ENCODE data around the gene ADH5. TPM values are rescaled to one million over a fixed set of nuclear protein-coding genes. Genes with fewer than 3 reads are reported as not detected.
"Not testable (repeated sequence)": the region's sequence is repeated elsewhere in the genome, so short reads cannot be mapped to it uniquely, and the experiment has no call there.

ADH5 gene
- total RNA-seq, 8 experiments from 2014 or later, result 84.9 to 168 (median 125) TPM

- no peak overlapping the region for H3K27ac ChIP-seq
- WGBS, 10 experiments, result 0 to 56% (median 20%) methylated on average over 1 to 3 of the region's 3 CpGs; no CpG with 5 or more reads in 3 of the 10 experiments
- in situ Hi-C loops (cut with MboI; ENCODE audit: low pct_unique_long_range_greater_than_20kb in 2 of 9, low sequenced_read_pairs in 9 of 9, unreplicated experiment in 9 of 9), result loop anchor here in 3 of 9 experiments (25.0 kb wide), 3 partner anchors 117 to 592 kb away; partner anchors contain the start of gene EIF4E (in 1 of the 3)
- no peak overlapping the region for H3K4me3 ChIP-seq
- H3K4me1 ChIP-seq (replicated peaks in 1 of 2), result no peaks in the 10 kb centered on the region
- ATAC-seq (replicated peaks in 6 of 8), result peak in 2 of 8 experiments; percentile 17 to 18
Measured at GRCh38 chr4:99054428-99054994, 34.1 kb downstream of the ADH5 start.

GRCh38 chr4:99052902-99053301 is 35.7 kb downstream of the ADH5 start:
- in situ Hi-C loops (cut with MboI; ENCODE audit: low pct_unique_long_range_greater_than_20kb in 2 of 9, low sequenced_read_pairs in 9 of 9, unreplicated experiment in 9 of 9), result loop anchor here in 3 of 9 experiments (25.0 kb wide), 3 partner anchors 116 to 591 kb away; partner anchors contain the start of gene EIF4E (in 1 of the 3)
- ATAC-seq (replicated peaks in 6 of 8), result no peak
- Histone ChIP-seq H3K4me1 (replicated peaks in 1 of 2) (no peaks in the 10 kb centered on the region), H3K4me3 (no peak overlapping the region), H3K27ac (no peak overlapping the region)

GRCh38 chr4:99047710-99048109 is 40.9 kb downstream of the ADH5 start:
- H3K27ac ChIP-seq, result no peak overlapping the region
- H3K4me1 ChIP-seq (replicated peaks in 1 of 2), result no peaks in the 10 kb centered on the region
- no peak overlapping the region for H3K4me3 ChIP-seq
- ATAC-seq (replicated peaks in 6 of 8), result peak in 1 of 8 experiments; percentile 22
- in situ Hi-C loops (cut with MboI; ENCODE audit: low pct_unique_long_range_greater_than_20kb in 2 of 9, low sequenced_read_pairs in 9 of 9, unreplicated experiment in 9 of 9), result no loop called here
- 80 to 100% (median 90%) methylated on average over 1 to 2 of the region's 2 CpGs; no CpG with 5 or more reads in 3 of the 10 experiments for WGBS, 10 experiments

- in situ Hi-C loops (cut with MboI; ENCODE audit: low pct_unique_long_range_greater_than_20kb in 2 of 9, low sequenced_read_pairs in 9 of 9, unreplicated experiment in 9 of 9), result no loop called here
- Histone ChIP-seq H3K4me1 (replicated peaks in 1 of 2) (no peaks in the 10 kb centered on the region), H3K27ac (no peak overlapping the region), H3K4me3 (no peak overlapping the region)
- no peak for ATAC-seq (replicated peaks in 6 of 8)
- 67 to 100% (median 100%) methylated on average over 1 to 2 of the region's 2 CpGs; no CpG with 5 or more reads in 1 of the 10 experiments for WGBS, 10 experiments
Measured at GRCh38 chr4:99043346-99043745, 45.2 kb downstream of the ADH5 start.

- H3K4me1 ChIP-seq (replicated peaks in 1 of 2), result no peaks in the 10 kb centered on the region
- H3K27ac ChIP-seq, result no peak overlapping the region
- WGBS, 10 experiments, result 100% methylated on average over 1 of the region's 1 CpG
- H3K4me3 ChIP-seq, result no peak overlapping the region
- no peak for ATAC-seq (replicated peaks in 6 of 8)
- in situ Hi-C loops (cut with MboI; ENCODE audit: low pct_unique_long_range_greater_than_20kb in 2 of 9, low sequenced_read_pairs in 9 of 9, unreplicated experiment in 9 of 9), result no loop called here
Measured at GRCh38 chr4:99038213-99038612, 50.4 kb downstream of the ADH5 start.

GRCh38 chr4:99033956-99034355 is 54.6 kb downstream of the ADH5 start:
- no peak overlapping the region for H3K27ac ChIP-seq
- H3K4me3 ChIP-seq, result no peak overlapping the region
- no peaks in the 10 kb centered on the region for H3K4me1 ChIP-seq (replicated peaks in 1 of 2)
- WGBS, 10 experiments, result 80 to 100% (median 98%) methylated on average over 1 to 4 of the region's 4 CpGs; no CpG with 5 or more reads in 2 of the 10 experiments
- in situ Hi-C loops (cut with MboI; ENCODE audit: low pct_unique_long_range_greater_than_20kb in 2 of 9, low sequenced_read_pairs in 9 of 9, unreplicated experiment in 9 of 9), result no loop called here
- ATAC-seq (replicated peaks in 6 of 8), result no peak

GRCh38 chr4:99029852-99030251 is 58.7 kb downstream of the ADH5 start:
- no peak for ATAC-seq (replicated peaks in 6 of 8)
- WGBS, 10 experiments, result 50 to 100% (median 97%) methylated on average over 2 to 3 of the region's 3 CpGs
- Histone ChIP-seq H3K27ac (no peak overlapping the region), H3K4me1 (replicated peaks in 1 of 2) (no peaks in the 10 kb centered on the region), H3K4me3 (no peak overlapping the region)
- in situ Hi-C loops (cut with MboI; ENCODE audit: low pct_unique_long_range_greater_than_20kb in 2 of 9, low sequenced_read_pairs in 9 of 9, unreplicated experiment in 9 of 9), result no loop called here

GRCh38 chr4:99029018-99029735 is 59.4 kb downstream of the ADH5 start:
- Histone ChIP-seq H3K27ac (no peak overlapping the region), H3K4me1 (replicated peaks in 1 of 2) (no peaks in the 10 kb centered on the region), H3K4me3 (no peak overlapping the region)
- peak in 3 of 8 experiments; percentile 74 to 92 (median 82) for ATAC-seq (replicated peaks in 6 of 8)
- WGBS, 10 experiments, result 0 to 100% (median 38%) methylated on average over 1 of the region's 1 CpG; no CpG with 5 or more reads in 3 of the 10 experiments
- in situ Hi-C loops (cut with MboI; ENCODE audit: low pct_unique_long_range_greater_than_20kb in 2 of 9, low sequenced_read_pairs in 9 of 9, unreplicated experiment in 9 of 9), result no loop called here

GRCh38 chr4:99028187-99028586 is 60.4 kb downstream of the ADH5 start:
- no peak for ATAC-seq (replicated peaks in 6 of 8)
- no peak overlapping the region for H3K4me3 ChIP-seq
- H3K4me1 ChIP-seq (replicated peaks in 1 of 2), result no peaks in the 10 kb centered on the region
- in situ Hi-C loops (cut with MboI; ENCODE audit: low pct_unique_long_range_greater_than_20kb in 2 of 9, low sequenced_read_pairs in 9 of 9, unreplicated experiment in 9 of 9), result no loop called here
- H3K27ac ChIP-seq, result no peak overlapping the region

- H3K4me3 ChIP-seq, result no peak overlapping the region
- H3K27ac ChIP-seq, result no peak overlapping the region
- WGBS, 10 experiments, result 57 to 92% (median 84%) methylated on average over 1 to 2 of the region's 2 CpGs; no CpG with 5 or more reads in 5 of the 10 experiments
- no peaks in the 10 kb centered on the region for H3K4me1 ChIP-seq (replicated peaks in 1 of 2)
- no peak for ATAC-seq (replicated peaks in 6 of 8)
- in situ Hi-C loops (cut with MboI; ENCODE audit: low pct_unique_long_range_greater_than_20kb in 2 of 9, low sequenced_read_pairs in 9 of 9, unreplicated experiment in 9 of 9), result no loop called here
Measured at GRCh38 chr4:99027304-99027703, 61.3 kb downstream of the ADH5 start.

- in situ Hi-C loops (cut with MboI; ENCODE audit: low pct_unique_long_range_greater_than_20kb in 2 of 9, low sequenced_read_pairs in 9 of 9, unreplicated experiment in 9 of 9), result no loop called here
- H3K27ac ChIP-seq, result no peak overlapping the region
- H3K4me1 ChIP-seq (replicated peaks in 1 of 2), result no peaks in the 10 kb centered on the region
- ATAC-seq (replicated peaks in 6 of 8), result no peak
- H3K4me3 ChIP-seq, result no peak overlapping the region
- WGBS, 10 experiments, result 17 to 100% (median 100%) methylated on average over 1 of the region's 1 CpG; no CpG with 5 or more reads in 4 of the 10 experiments
Measured at GRCh38 chr4:99025506-99025905, 63.1 kb downstream of the ADH5 start.

- in situ Hi-C loops (cut with MboI; ENCODE audit: low pct_unique_long_range_greater_than_20kb in 2 of 9, low sequenced_read_pairs in 9 of 9, unreplicated experiment in 9 of 9), result no loop called here
- ATAC-seq (replicated peaks in 6 of 8), result peak in 3 of 8 experiments; percentile 20 to 52 (median 46)
- no peak overlapping the region for H3K27ac ChIP-seq
- WGBS, 10 experiments, result 63 to 100% (median 90%) methylated on average over 1 to 6 of the region's 7 CpGs; no CpG with 5 or more reads in 1 of the 10 experiments
- no peak overlapping the region for H3K4me3 ChIP-seq
- H3K4me1 ChIP-seq (replicated peaks in 1 of 2), result no peaks in the 10 kb centered on the region
Measured at GRCh38 chr4:99024481-99025275, 63.9 kb downstream of the ADH5 start.

- H3K27ac ChIP-seq; in situ Hi-C loops (cut with MboI; ENCODE audit: low pct_unique_long_range_greater_than_20kb in 2 of 9, low sequenced_read_pairs in 9 of 9, unreplicated experiment in 9 of 9); H3K4me3 ChIP-seq; H3K4me1 ChIP-seq (replicated peaks in 1 of 2); ATAC-seq (replicated peaks in 6 of 8): not testable (repeated sequence)
- 33 to 100% (median 75%) methylated on average over 1 to 9 of the region's 10 CpGs; no CpG with 5 or more reads in 3 of the 10 experiments for WGBS, 10 experiments
Measured at GRCh38 chr4:99023800-99024251, 64.8 kb downstream of the ADH5 start.
